ENCODE data around the gene LNPK.
"Not testable (repeated sequence)": the region's sequence is repeated elsewhere in the genome, so short reads cannot be mapped to it uniquely, and the experiment has no call there.

LNPK gene

GRCh38 chr2:175904035-175904434, 98.0 kb downstream of the LNPK start:
- DNase-seq (ENCODE audit: low read depth in 2 of 2), result no peak

- DNase-seq (ENCODE audit: low read depth in 2 of 2), result no peak
These were observed 98.6 kb downstream of the LNPK start for GRCh38 chr2:175903384-175903936.

GRCh38 chr2:175895957-175896356, 106.1 kb downstream of the LNPK start:
- not testable (repeated sequence) for DNase-seq (ENCODE audit: low read depth in 2 of 2)

- DNase-seq (ENCODE audit: low read depth in 2 of 2), result no peak
These were observed 110.0 kb downstream of the LNPK start for GRCh38 chr2:175892046-175892445.

- DNase-seq (ENCODE audit: low read depth in 2 of 2), result no peak
These were observed 111.3 kb downstream of the LNPK start for GRCh38 chr2:175890636-175891242.

- no peak for DNase-seq (ENCODE audit: low read depth in 2 of 2)
These were observed 112.3 kb downstream of the LNPK start for GRCh38 chr2:175889701-175890302.

GRCh38 chr2:175887776-175888175, 114.3 kb downstream of the LNPK start:
- no peak for DNase-seq (ENCODE audit: low read depth in 2 of 2)

GRCh38 chr2:175884697-175885393, 117.2 kb downstream of the LNPK start:
- no peak for DNase-seq (ENCODE audit: low read depth in 2 of 2)

GRCh38 chr2:175883586-175884194, 118.4 kb downstream of the LNPK start:
- DNase-seq (ENCODE audit: low read depth in 2 of 2), result no peak

GRCh38 chr2:175879679-175880078, 122.4 kb downstream of the LNPK start:
- DNase-seq (ENCODE audit: low read depth in 2 of 2), result no peak

GRCh38 chr2:175877845-175878544, 124.1 kb downstream of the LNPK start:
- DNase-seq (ENCODE audit: low read depth in 2 of 2), result no peak

GRCh38 chr2:175874291-175874690, 127.8 kb downstream of the LNPK start:
- DNase-seq (ENCODE audit: low read depth in 2 of 2), result no peak

Data from activated CD8-positive, alpha-beta memory T cell treated with anti-CD3 and anti-CD28 coated beads for 4 hours (primary cell).